ENCODE measurements around the gene GLYR1. TPM values are rescaled to one million over a fixed set of nuclear protein-coding genes. Genes with fewer than 3 reads are reported as not detected.

The GLYR1 gene
- total and polyA plus RNA-seq, 2 donors from 2014 or later, result 47.9 to 119 TPM

GRCh38 chr16:4837733-4838501 lies 9.2 kb downstream of the GLYR1 start:
- intact Hi-C loops (cut with DNase I), result no loop called here
- no peak for TF ChIP-seq CTCF (IDR thresholded peaks at IDR 0.05; ENCODE audit: borderline replicate concordance, extremely low read depth, insufficient read depth)
- H3K27ac ChIP-seq (ENCODE audit: low read depth in 2 of 2, low read length in 2 of 2), result no peak overlapping the region
- peak in 1 of 5 donors; percentile 1 for DNase-seq
- H3K27me3 ChIP-seq (ENCODE audit: control insufficient read depth, insufficient read depth, low read length), result no peaks in the 10 kb centered on the region
- H3K9ac ChIP-seq (ENCODE audit: low read length in 3 of 3), result no peak overlapping the region
- FAIRE-seq, result no peak
- H3K4me1 ChIP-seq (ENCODE audit: control insufficient read depth in 2 of 3, insufficient read depth in 2 of 3, low read depth in 1 of 3, low read length in 3 of 3), result no peaks in the 10 kb centered on the region
- no peak overlapping the region for H3K4me3 ChIP-seq (ENCODE audit: low read length in 3 of 3)
- peaks cover 12 to 40% (median 26%) of the 10 kb centered on the region in 3 donors for H3K36me3 ChIP-seq (ENCODE audit: control insufficient read depth in 2 of 3, insufficient read depth in 3 of 3, low read length in 3 of 3)
- no peaks in the 10 kb centered on the region for H3K9me3 ChIP-seq (ENCODE audit: control insufficient read depth in 2 of 3, insufficient read depth in 1 of 3, low read length in 3 of 3)

GRCh38 chr16:4836727-4837126 lies 10.4 kb downstream of the GLYR1 start:
- H3K9me3 ChIP-seq (ENCODE audit: control insufficient read depth in 2 of 3, insufficient read depth in 1 of 3, low read length in 3 of 3), result no peaks in the 10 kb centered on the region
- intact Hi-C loops (cut with DNase I), result no loop called here
- FAIRE-seq (no peak), DNase-seq (no peak)
- H3K4me3 ChIP-seq (ENCODE audit: low read length in 3 of 3), result no peak overlapping the region
- no peaks in the 10 kb centered on the region for H3K4me1 ChIP-seq (ENCODE audit: control insufficient read depth in 2 of 3, insufficient read depth in 2 of 3, low read depth in 1 of 3, low read length in 3 of 3)
- TF ChIP-seq CTCF (IDR thresholded peaks at IDR 0.05; ENCODE audit: borderline replicate concordance, extremely low read depth, insufficient read depth), result no peak
- H3K36me3 ChIP-seq (ENCODE audit: control insufficient read depth in 2 of 3, insufficient read depth in 3 of 3, low read length in 3 of 3), result peaks cover 16 to 44% (median 33%) of the 10 kb centered on the region in 3 donors
- no peak overlapping the region for H3K9ac ChIP-seq (ENCODE audit: low read length in 3 of 3)
- H3K27ac ChIP-seq (ENCODE audit: low read depth in 2 of 2, low read length in 2 of 2), result no peak overlapping the region
- H3K27me3 ChIP-seq (ENCODE audit: control insufficient read depth, insufficient read depth, low read length), result no peaks in the 10 kb centered on the region

- H3K27ac ChIP-seq (ENCODE audit: low read depth in 2 of 2, low read length in 2 of 2), result no peak overlapping the region
- intact Hi-C loops (cut with DNase I), result no loop called here
- H3K4me3 ChIP-seq (ENCODE audit: low read length in 3 of 3), result no peak overlapping the region
- H3K9ac ChIP-seq (ENCODE audit: low read length in 3 of 3), result no peak overlapping the region
- peaks cover 9 to 50% (median 32%) of the 10 kb centered on the region in 3 donors for H3K36me3 ChIP-seq (ENCODE audit: control insufficient read depth in 2 of 3, insufficient read depth in 3 of 3, low read length in 3 of 3)
- FAIRE-seq, result no peak
- H3K9me3 ChIP-seq (ENCODE audit: control insufficient read depth in 2 of 3, insufficient read depth in 1 of 3, low read length in 3 of 3), result no peaks in the 10 kb centered on the region
- no peaks in the 10 kb centered on the region for H3K4me1 ChIP-seq (ENCODE audit: control insufficient read depth in 2 of 3, insufficient read depth in 2 of 3, low read depth in 1 of 3, low read length in 3 of 3)
- TF ChIP-seq CTCF (IDR thresholded peaks at IDR 0.05; ENCODE audit: borderline replicate concordance, extremely low read depth, insufficient read depth), result no peak
- H3K27me3 ChIP-seq (ENCODE audit: control insufficient read depth, insufficient read depth, low read length), result no peaks in the 10 kb centered on the region
- DNase-seq, result no peak
These were observed 13.5 kb downstream of the GLYR1 start for GRCh38 chr16:4833584-4833983.

All from kidney (tissue), 14 donors.